Measurements from ENCODE around the gene UBLCP1.
"Not testable (repeated sequence)": the region's sequence is repeated elsewhere in the genome, so short reads cannot be mapped to it uniquely, and the experiment has no call there.

The UBLCP1 gene

GRCh38 chr5:159257629-159258283 lies 5.3 kb upstream of the UBLCP1 start:
- no peak for TF ChIP-seq CTCF (IDR thresholded peaks at IDR 0.05; ENCODE audit: low read depth, low read length)
- DNase-seq: no peak
- no peak overlapping the region for H3K27ac ChIP-seq
- H3K9me3 ChIP-seq (ENCODE audit: severe bottlenecking): no peaks in the 10 kb centered on the region
- H3K4me3 ChIP-seq (ENCODE audit: low read depth, low read length): no peak overlapping the region
- H3K36me3 ChIP-seq: no peaks in the 10 kb centered on the region
- no peaks in the 10 kb centered on the region for H3K27me3 ChIP-seq (ENCODE audit: insufficient read depth, low read depth, severe bottlenecking)

- no peaks in the 10 kb centered on the region for H3K9me3 ChIP-seq (ENCODE audit: severe bottlenecking)
- no peaks in the 10 kb centered on the region for H3K36me3 ChIP-seq
- no peak overlapping the region for H3K27ac ChIP-seq
- no peak for DNase-seq
- no peaks in the 10 kb centered on the region for H3K27me3 ChIP-seq (ENCODE audit: insufficient read depth, low read depth, severe bottlenecking)
- no peak for TF ChIP-seq CTCF (IDR thresholded peaks at IDR 0.05; ENCODE audit: low read depth, low read length)
- H3K4me3 ChIP-seq (ENCODE audit: low read depth, low read length): no peak overlapping the region
These were observed 4.7 kb upstream of the UBLCP1 start for GRCh38 chr5:159258361-159258760.

GRCh38 chr5:159260212-159260611 lies 2.9 kb upstream of the UBLCP1 start:
- H3K36me3 ChIP-seq; H3K27ac ChIP-seq; H3K9me3 ChIP-seq (ENCODE audit: severe bottlenecking); H3K27me3 ChIP-seq (ENCODE audit: insufficient read depth, low read depth, severe bottlenecking); H3K4me3 ChIP-seq (ENCODE audit: low read depth, low read length); DNase-seq: not testable (repeated sequence)

GRCh38 chr5:159262472-159262858 lies 625 bp upstream of the UBLCP1 start:
- Histone ChIP-seq H3K36me3 (no peaks in the 10 kb centered on the region), H3K4me3 (ENCODE audit: low read depth, low read length) (peak overlapping the region; percentile 86), H3K27me3 (ENCODE audit: insufficient read depth, low read depth, severe bottlenecking) (no peaks in the 10 kb centered on the region), H3K9me3 (ENCODE audit: severe bottlenecking) (no peaks in the 10 kb centered on the region), H3K27ac (peak overlapping the region; percentile 89)
- no peak for TF ChIP-seq CTCF (IDR thresholded peaks at IDR 0.05; ENCODE audit: low read depth, low read length)
- no peak for DNase-seq

DNA sequence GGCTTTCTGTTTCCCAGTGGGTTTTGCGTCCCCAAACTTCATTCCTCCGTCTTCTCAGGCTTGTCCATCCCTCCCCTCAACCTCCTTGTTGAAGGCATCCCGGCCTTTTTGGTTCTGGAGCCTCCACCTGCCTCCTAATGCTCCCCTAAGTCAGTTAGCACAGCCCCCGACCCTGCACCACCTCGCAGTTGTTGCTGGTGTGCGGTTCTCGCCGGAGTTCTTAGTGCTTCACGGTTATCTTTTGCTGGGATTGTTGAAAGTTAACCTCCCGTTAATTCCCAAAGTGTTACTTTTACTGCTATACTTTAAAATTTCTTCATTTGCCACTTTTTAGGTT lies 447 bp downstream of the UBLCP1 start:
- Histone ChIP-seq H3K27ac (peak overlapping the region; percentile 89), H3K9me3 (ENCODE audit: severe bottlenecking) (no peaks in the 10 kb centered on the region), H3K27me3 (ENCODE audit: insufficient read depth, low read depth, severe bottlenecking) (no peaks in the 10 kb centered on the region), H3K36me3 (no peaks in the 10 kb centered on the region), H3K4me3 (ENCODE audit: low read depth, low read length) (peak overlapping the region; percentile 86)
- peak; percentile 12 for DNase-seq
- no peak for TF ChIP-seq CTCF (IDR thresholded peaks at IDR 0.05; ENCODE audit: low read depth, low read length)

DNA sequence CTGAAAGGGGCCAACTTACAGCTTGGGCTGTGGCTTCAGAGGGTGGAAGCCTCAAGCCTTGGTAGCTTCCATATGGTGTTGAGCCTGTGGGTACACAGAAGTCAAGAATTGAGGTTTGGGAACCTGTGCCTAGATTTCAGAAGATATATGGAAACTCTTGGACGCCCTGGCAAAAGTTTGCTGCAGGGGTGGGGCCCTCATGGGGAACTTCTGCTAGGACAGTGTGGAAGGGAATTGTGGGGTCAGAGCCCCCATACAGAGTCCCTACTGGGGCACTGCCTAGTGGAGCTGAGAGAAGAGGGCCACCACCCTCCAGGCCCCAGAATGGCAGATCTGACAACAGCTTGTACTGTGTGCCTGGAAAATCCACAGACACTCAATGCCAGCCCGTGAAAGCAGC lies 3.7 kb downstream of the UBLCP1 start:
- H3K27ac ChIP-seq; H3K4me3 ChIP-seq (ENCODE audit: low read depth, low read length); H3K36me3 ChIP-seq; H3K9me3 ChIP-seq (ENCODE audit: severe bottlenecking); DNase-seq; H3K27me3 ChIP-seq (ENCODE audit: insufficient read depth, low read depth, severe bottlenecking): not testable (repeated sequence)

DNA sequence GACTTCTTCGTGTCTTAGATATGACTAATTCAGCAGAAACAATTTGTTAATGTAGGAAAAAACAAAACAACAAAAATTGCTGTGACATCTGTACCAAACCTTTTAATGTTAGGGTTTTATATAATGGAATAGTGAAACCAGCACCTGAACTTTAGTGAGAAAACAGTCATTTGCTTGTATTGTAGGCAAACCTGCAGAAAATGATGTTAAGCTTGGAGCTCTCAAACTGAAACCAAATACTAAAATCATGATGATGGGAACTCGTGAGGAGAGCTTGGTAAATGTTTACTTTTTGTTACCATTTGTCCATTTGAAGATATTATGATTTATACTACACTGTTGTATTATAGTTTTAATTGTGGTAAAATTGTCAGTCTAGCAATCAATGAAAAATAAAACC lies 6.6 kb downstream of the UBLCP1 start:
- Histone ChIP-seq H3K27me3 (ENCODE audit: insufficient read depth, low read depth, severe bottlenecking) (no peaks in the 10 kb centered on the region), H3K36me3 (peaks cover 19% of the 10 kb centered on the region)
- no peak for TF ChIP-seq CTCF (IDR thresholded peaks at IDR 0.05; ENCODE audit: low read depth, low read length)

More for the DNA sequence above, 6.6 kb downstream of the UBLCP1 start:
- H3K27ac ChIP-seq: no peak overlapping the region
- no peak for DNase-seq
- H3K9me3 ChIP-seq (ENCODE audit: severe bottlenecking): no peaks in the 10 kb centered on the region
- no peak overlapping the region for H3K4me3 ChIP-seq (ENCODE audit: low read depth, low read length)

All from WERI-Rb-1 (cell line).